ENCODE measurements around the gene INAFM2. TPM values are rescaled to one million over a fixed set of nuclear protein-coding genes. Genes with fewer than 3 reads are reported as not detected.

The INAFM2 gene
- total RNA-seq, 1 experiment from 2014 or later: 89.8 TPM

GRCh38 chr15:40282869-40283614, 40.5 kb upstream of the INAFM2 start, which contains the start of gene ANKRD63:
Gene ANKRD63 (minus strand): TSS chr15:40283064. CDS start chr15:40282586, 478 bp downstream.
- Histone ChIP-seq H3K27me3 (replicated peaks) (no peaks in the 10 kb centered on the region), H3K36me3 (peaks cover 41% of the 10 kb centered on the region), H3K4me3 (peak within 1 kb of the TSS; percentile 59), H3K27ac (peak within 1 kb of the TSS; percentile 42), H3K9me3 (replicated peaks) (no peaks in the 10 kb centered on the region), H3K4me1 (replicated peaks) (peaks cover 100% of the 10 kb centered on the region)
- DNase-seq (ENCODE audit: low read depth in 1 of 2, low spot score in 2 of 2): peak in 1 of 2 experiments; percentile 71

- Histone ChIP-seq H3K4me1 (replicated peaks) (peaks cover 100% of the 10 kb centered on the region), H3K36me3 (peaks cover 41% of the 10 kb centered on the region), H3K4me3 (no peak overlapping the region), H3K27me3 (replicated peaks) (no peaks in the 10 kb centered on the region), H3K9me3 (replicated peaks) (no peaks in the 10 kb centered on the region), H3K27ac (no peak overlapping the region)
- DNase-seq (ENCODE audit: low read depth in 1 of 2, low spot score in 2 of 2): no peak
Measured at GRCh38 chr15:40283615-40284300, 39.7 kb upstream of the INAFM2 start.

GRCh38 chr15:40285151-40285550, 38.3 kb upstream of the INAFM2 start:
- peaks cover 42% of the 10 kb centered on the region for H3K36me3 ChIP-seq
- no peaks in the 10 kb centered on the region for H3K9me3 ChIP-seq (replicated peaks)
- H3K4me3 ChIP-seq: no peak overlapping the region
- H3K27me3 ChIP-seq (replicated peaks): no peaks in the 10 kb centered on the region
- peak overlapping the region; percentile 53 for H3K27ac ChIP-seq
- no peak for DNase-seq (ENCODE audit: low read depth in 1 of 2, low spot score in 2 of 2)
- H3K4me1 ChIP-seq (replicated peaks): peaks cover 89% of the 10 kb centered on the region

GRCh38 chr15:40285554-40286011, 37.9 kb upstream of the INAFM2 start:
- Histone ChIP-seq H3K36me3 (peaks cover 42% of the 10 kb centered on the region), H3K4me1 (replicated peaks) (peaks cover 85% of the 10 kb centered on the region), H3K9me3 (replicated peaks) (no peaks in the 10 kb centered on the region), H3K27me3 (replicated peaks) (no peaks in the 10 kb centered on the region), H3K27ac (peak overlapping the region; percentile 53), H3K4me3 (no peak overlapping the region)
- DNase-seq (ENCODE audit: low read depth in 1 of 2, low spot score in 2 of 2): peak; percentile 94

GRCh38 chr15:40286061-40286532, 37.4 kb upstream of the INAFM2 start:
- Histone ChIP-seq H3K27ac (peak overlapping the region; percentile 53), H3K27me3 (replicated peaks) (no peaks in the 10 kb centered on the region), H3K4me3 (no peak overlapping the region), H3K36me3 (peaks cover 39% of the 10 kb centered on the region), H3K4me1 (replicated peaks) (peaks cover 81% of the 10 kb centered on the region), H3K9me3 (replicated peaks) (no peaks in the 10 kb centered on the region)
- no peak for DNase-seq (ENCODE audit: low read depth in 1 of 2, low spot score in 2 of 2)

GRCh38 chr15:40286794-40287193, 36.7 kb upstream of the INAFM2 start:
- H3K27me3 ChIP-seq (replicated peaks): no peaks in the 10 kb centered on the region
- peaks cover 41% of the 10 kb centered on the region for H3K36me3 ChIP-seq
- H3K27ac ChIP-seq: no peak overlapping the region

GRCh38 chr15:40287505-40287904, 36.0 kb upstream of the INAFM2 start:
- Histone ChIP-seq H3K9me3 (replicated peaks) (no peaks in the 10 kb centered on the region), H3K4me3 (no peak overlapping the region), H3K27me3 (replicated peaks) (no peaks in the 10 kb centered on the region), H3K4me1 (replicated peaks) (peaks cover 71% of the 10 kb centered on the region), H3K36me3 (peaks cover 43% of the 10 kb centered on the region), H3K27ac (no peak overlapping the region)
- DNase-seq (ENCODE audit: low read depth in 1 of 2, low spot score in 2 of 2): no peak

More at GRCh38 chr15:40286794-40287193, 36.7 kb upstream of the INAFM2 start:
- Histone ChIP-seq H3K4me1 (replicated peaks) (peaks cover 78% of the 10 kb centered on the region), H3K4me3 (no peak overlapping the region), H3K9me3 (replicated peaks) (no peaks in the 10 kb centered on the region)
- DNase-seq (ENCODE audit: low read depth in 1 of 2, low spot score in 2 of 2): no peak

GRCh38 chr15:40287968-40288367, 35.5 kb upstream of the INAFM2 start:
- H3K9me3 ChIP-seq (replicated peaks): no peaks in the 10 kb centered on the region
- no peaks in the 10 kb centered on the region for H3K27me3 ChIP-seq (replicated peaks)
- H3K27ac ChIP-seq: no peak overlapping the region
- DNase-seq (ENCODE audit: low read depth in 1 of 2, low spot score in 2 of 2): peak; percentile 52 to 80
- H3K36me3 ChIP-seq: peaks cover 46% of the 10 kb centered on the region
- no peak overlapping the region for H3K4me3 ChIP-seq
- H3K4me1 ChIP-seq (replicated peaks): peaks cover 67% of the 10 kb centered on the region

- H3K4me1 ChIP-seq (replicated peaks): peaks cover 54% of the 10 kb centered on the region
- DNase-seq (ENCODE audit: low read depth in 1 of 2, low spot score in 2 of 2): no peak
- H3K36me3 ChIP-seq: peaks cover 59% of the 10 kb centered on the region
- no peak overlapping the region for H3K27ac ChIP-seq
- no peaks in the 10 kb centered on the region for H3K9me3 ChIP-seq (replicated peaks)
- no peaks in the 10 kb centered on the region for H3K27me3 ChIP-seq (replicated peaks)
- no peak overlapping the region for H3K4me3 ChIP-seq
Measured at GRCh38 chr15:40289140-40289775, 34.2 kb upstream of the INAFM2 start.

GRCh38 chr15:40290545-40290917, 33.0 kb upstream of the INAFM2 start:
- peaks cover 72% of the 10 kb centered on the region for H3K36me3 ChIP-seq
- H3K27ac ChIP-seq: no peak overlapping the region
- no peak for DNase-seq (ENCODE audit: low read depth in 1 of 2, low spot score in 2 of 2)
- no peaks in the 10 kb centered on the region for H3K27me3 ChIP-seq (replicated peaks)
- H3K4me1 ChIP-seq (replicated peaks): peaks cover 41% of the 10 kb centered on the region
- no peaks in the 10 kb centered on the region for H3K9me3 ChIP-seq (replicated peaks)
- no peak overlapping the region for H3K4me3 ChIP-seq

GRCh38 chr15:40290918-40291574, 32.4 kb upstream of the INAFM2 start:
- Histone ChIP-seq H3K27me3 (replicated peaks) (no peaks in the 10 kb centered on the region), H3K27ac (no peak overlapping the region), H3K4me3 (no peak overlapping the region; the same call in 1 of the 2 replicates), H3K36me3 (peaks cover 77% of the 10 kb centered on the region), H3K9me3 (replicated peaks) (no peaks in the 10 kb centered on the region), H3K4me1 (replicated peaks) (peaks cover 36% of the 10 kb centered on the region)
- no peak for DNase-seq (ENCODE audit: low read depth in 1 of 2, low spot score in 2 of 2)

GRCh38 chr15:40292246-40292645, 31.2 kb upstream of the INAFM2 start:
- H3K9me3 ChIP-seq (replicated peaks): no peaks in the 10 kb centered on the region

GRCh38 chr15:40293006-40293405, 30.5 kb upstream of the INAFM2 start:
- Histone ChIP-seq H3K27ac (no peak overlapping the region), H3K36me3 (peaks cover 94% of the 10 kb centered on the region), H3K4me1 (replicated peaks) (peaks cover 16% of the 10 kb centered on the region), H3K4me3 (no peak overlapping the region), H3K27me3 (replicated peaks) (no peaks in the 10 kb centered on the region), H3K9me3 (replicated peaks) (no peaks in the 10 kb centered on the region)
- DNase-seq (ENCODE audit: low read depth in 1 of 2, low spot score in 2 of 2): no peak

More at GRCh38 chr15:40292246-40292645, 31.2 kb upstream of the INAFM2 start:
- no peaks in the 10 kb centered on the region for H3K27me3 ChIP-seq (replicated peaks)
- peaks cover 24% of the 10 kb centered on the region for H3K4me1 ChIP-seq (replicated peaks)
- no peak for DNase-seq (ENCODE audit: low read depth in 1 of 2, low spot score in 2 of 2)
- H3K4me3 ChIP-seq: no peak overlapping the region
- H3K36me3 ChIP-seq: peaks cover 89% of the 10 kb centered on the region
- no peak overlapping the region for H3K27ac ChIP-seq

All from SJSA1 (cell line).